ENCODE measurements around the gene CSNK1D. TPM values are rescaled to one million over a fixed set of nuclear protein-coding genes. Genes with fewer than 3 reads are reported as not detected.
"Not testable (repeated sequence)": the region's sequence is repeated elsewhere in the genome, so short reads cannot be mapped to it uniquely, and the experiment has no call there.

The CSNK1D gene
- total RNA-seq, 1 experiment from 2014 or later = 157 TPM

DNA sequence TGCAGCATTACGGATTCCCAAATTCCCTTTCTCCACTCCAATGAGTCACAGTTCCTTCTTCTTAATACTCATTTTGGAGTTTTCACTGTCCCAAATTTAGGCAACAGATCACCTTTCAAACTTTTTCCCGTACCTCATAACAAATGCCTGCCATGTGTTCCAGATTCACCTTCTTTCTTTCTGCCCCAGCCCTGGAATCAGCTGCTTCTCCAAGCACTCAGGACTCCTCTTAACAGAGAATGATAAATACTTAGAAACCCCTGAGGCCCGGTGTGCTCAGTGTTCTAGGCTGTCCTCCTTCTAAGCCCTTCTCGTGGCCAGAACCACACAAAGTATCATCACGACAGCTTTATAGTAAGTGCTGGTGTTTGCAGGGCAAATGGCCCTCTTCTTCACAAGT, 14.9 kb downstream of the CSNK1D start:
- Mint-ChIP-seq H3K27ac (ENCODE audit: unreplicated experiment) (no peak overlapping the region), H3K9me3 (ENCODE audit: low read depth, unreplicated experiment) (no peaks in the 10 kb centered on the region), H3K36me3 (ENCODE audit: insufficient read depth, unreplicated experiment) (peaks cover 77% of the 10 kb centered on the region), H3K4me3 (ENCODE audit: low read depth, unreplicated experiment) (no peak overlapping the region), H3K4me1 (ENCODE audit: low read depth, unreplicated experiment) (no peaks in the 10 kb centered on the region), H3K27me3 (ENCODE audit: unreplicated experiment) (no peaks in the 10 kb centered on the region)
- no TSS peak for BruUV-seq (replicated peaks)
- intact Hi-C loops (cut with micrococcal nuclease; ENCODE audit: unreplicated experiment) = no loop called here
- TF ChIP-seq, protein P1, sequence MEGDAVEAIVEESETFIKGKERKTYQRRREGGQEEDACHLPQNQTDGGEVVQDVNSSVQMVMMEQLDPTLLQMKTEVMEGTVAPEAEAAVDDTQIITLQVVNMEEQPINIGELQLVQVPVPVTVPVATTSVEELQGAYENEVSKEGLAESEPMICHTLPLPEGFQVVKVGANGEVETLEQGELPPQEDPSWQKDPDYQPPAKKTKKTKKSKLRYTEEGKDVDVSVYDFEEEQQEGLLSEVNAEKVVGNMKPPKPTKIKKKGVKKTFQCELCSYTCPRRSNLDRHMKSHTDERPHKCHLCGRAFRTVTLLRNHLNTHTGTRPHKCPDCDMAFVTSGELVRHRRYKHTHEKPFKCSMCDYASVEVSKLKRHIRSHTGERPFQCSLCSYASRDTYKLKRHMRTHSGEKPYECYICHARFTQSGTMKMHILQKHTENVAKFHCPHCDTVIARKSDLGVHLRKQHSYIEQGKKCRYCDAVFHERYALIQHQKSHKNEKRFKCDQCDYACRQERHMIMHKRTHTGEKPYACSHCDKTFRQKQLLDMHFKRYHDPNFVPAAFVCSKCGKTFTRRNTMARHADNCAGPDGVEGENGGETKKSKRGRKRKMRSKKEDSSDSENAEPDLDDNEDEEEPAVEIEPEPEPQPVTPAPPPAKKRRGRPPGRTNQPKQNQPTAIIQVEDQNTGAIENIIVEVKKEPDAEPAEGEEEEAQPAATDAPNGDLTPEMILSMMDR (IDR thresholded peaks at IDR 0.05; ENCODE audit: unreplicated experiment) = no peak
- DNase-seq = no peak
- CTCF ChIA-PET = no interaction called here

DNA sequence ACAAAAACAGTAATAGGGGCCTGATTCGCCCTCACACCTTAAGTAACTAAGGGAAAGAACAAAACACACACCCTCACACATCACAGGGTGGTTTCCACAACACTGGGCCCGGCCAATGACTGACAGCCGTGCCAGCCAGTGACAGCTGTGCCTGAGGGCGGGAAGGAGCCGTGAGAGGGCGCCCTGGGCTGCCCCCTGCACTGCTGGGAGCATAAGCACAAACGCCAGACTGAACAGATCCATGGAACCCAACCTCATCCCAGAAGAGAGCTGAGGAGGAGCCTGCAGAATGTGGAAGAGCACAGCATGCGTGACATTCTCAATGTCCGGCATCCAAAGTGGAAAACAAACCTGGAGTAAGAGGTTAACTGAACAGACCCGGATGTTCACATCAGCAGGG, 16.0 kb downstream of the CSNK1D start:
- CTCF ChIA-PET = interaction anchor here (0.6 kb wide), 1 partner anchor 133 kb away, joined by 5 read pairs; no protein-coding TSS in a partner anchor
- H3K4me1 Mint-ChIP-seq (ENCODE audit: low read depth, unreplicated experiment) = no peaks in the 10 kb centered on the region
- no peaks in the 10 kb centered on the region for H3K27me3 Mint-ChIP-seq (ENCODE audit: unreplicated experiment)
- intact Hi-C loops (cut with micrococcal nuclease; ENCODE audit: unreplicated experiment) = no loop called here
- H3K9me3 Mint-ChIP-seq (ENCODE audit: low read depth, unreplicated experiment) = no peaks in the 10 kb centered on the region
- no peak overlapping the region for H3K27ac Mint-ChIP-seq (ENCODE audit: unreplicated experiment)
- no peak overlapping the region for H3K4me3 Mint-ChIP-seq (ENCODE audit: low read depth, unreplicated experiment)
- BruUV-seq (replicated peaks) = no TSS peak
- DNase-seq = no peak
- H3K36me3 Mint-ChIP-seq (ENCODE audit: insufficient read depth, unreplicated experiment) = peaks cover 75% of the 10 kb centered on the region
- TF ChIP-seq, protein P1 (IDR thresholded peaks at IDR 0.05; ENCODE audit: unreplicated experiment) = no peak

DNA sequence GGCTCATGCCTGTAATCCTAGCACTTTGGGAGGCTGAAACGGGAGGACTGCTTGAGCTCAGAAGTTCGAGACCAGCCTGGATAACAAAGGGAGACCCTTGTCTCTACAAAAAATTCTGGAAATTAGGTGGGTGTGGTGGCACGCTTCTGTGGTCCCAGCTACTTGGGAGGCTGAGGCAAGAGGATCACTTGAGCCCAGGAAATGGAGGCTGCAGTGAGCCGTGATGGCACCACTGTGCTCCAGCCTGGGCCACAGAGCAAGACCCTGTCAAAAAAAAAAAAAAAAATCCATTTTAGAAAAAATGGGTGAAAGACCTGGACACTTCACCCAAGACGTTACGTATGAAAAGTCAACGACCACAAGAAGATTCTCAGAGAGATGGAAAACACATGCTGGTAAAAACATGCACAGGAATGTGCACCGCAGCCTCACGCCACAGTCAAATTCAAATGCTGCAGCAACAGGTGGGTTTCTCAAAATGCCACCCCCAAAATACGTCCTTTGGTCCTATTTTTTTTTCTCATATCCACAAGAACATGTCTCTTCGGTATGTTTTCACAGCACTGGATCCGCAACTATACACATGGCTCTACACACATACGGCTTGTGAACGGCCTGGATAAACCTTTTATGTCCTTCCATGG, 17.1 kb downstream of the CSNK1D start:
- no peak for DNase-seq
- intact Hi-C loops (cut with micrococcal nuclease; ENCODE audit: unreplicated experiment) = no loop called here
- H3K27ac Mint-ChIP-seq (ENCODE audit: unreplicated experiment) = peak overlapping the region; percentile 37
- TF ChIP-seq, protein P1 (IDR thresholded peaks at IDR 0.05; ENCODE audit: unreplicated experiment) = no peak
- no peaks in the 10 kb centered on the region for H3K9me3 Mint-ChIP-seq (ENCODE audit: low read depth, unreplicated experiment)
- CTCF ChIA-PET = no interaction called here
- no TSS peak for BruUV-seq (replicated peaks)
- peaks cover 77% of the 10 kb centered on the region for H3K36me3 Mint-ChIP-seq (ENCODE audit: insufficient read depth, unreplicated experiment)
- H3K4me3 Mint-ChIP-seq (ENCODE audit: low read depth, unreplicated experiment) = no peak overlapping the region
- no peaks in the 10 kb centered on the region for H3K27me3 Mint-ChIP-seq (ENCODE audit: unreplicated experiment)
- H3K4me1 Mint-ChIP-seq (ENCODE audit: low read depth, unreplicated experiment) = no peaks in the 10 kb centered on the region

DNA sequence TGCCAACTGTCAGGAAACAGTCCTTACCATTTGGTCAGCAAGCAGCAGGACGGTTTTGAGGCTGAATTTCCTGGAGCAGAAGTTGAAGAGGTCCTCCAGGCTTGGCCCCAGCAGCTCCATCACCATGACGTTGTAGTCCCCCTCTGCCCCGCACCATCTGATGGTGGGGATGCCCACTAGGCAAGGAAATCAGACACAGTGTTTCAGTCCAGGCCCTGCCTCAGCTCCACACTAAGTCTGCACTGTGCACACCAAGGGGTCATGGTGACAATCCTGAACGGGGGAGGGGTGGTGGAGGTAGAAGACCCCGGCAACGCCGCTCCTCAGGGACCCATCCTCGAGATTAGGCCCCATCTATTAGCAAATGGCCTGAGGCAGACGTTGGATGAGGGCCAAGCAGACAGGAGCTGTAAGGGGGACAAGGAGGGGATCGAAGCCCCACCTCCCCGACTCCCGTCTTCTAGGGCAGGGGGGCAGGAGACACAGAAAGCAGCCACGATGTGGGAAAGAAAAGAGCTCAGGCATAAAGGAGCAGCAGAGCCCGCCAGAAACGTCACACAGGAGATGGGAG, 18.0 kb downstream of the CSNK1D start:
- Mint-ChIP-seq H3K9me3 (ENCODE audit: low read depth, unreplicated experiment) (no peaks in the 10 kb centered on the region), H3K4me3 (ENCODE audit: low read depth, unreplicated experiment) (no peak overlapping the region), H3K4me1 (ENCODE audit: low read depth, unreplicated experiment) (no peaks in the 10 kb centered on the region), H3K27me3 (ENCODE audit: unreplicated experiment) (no peaks in the 10 kb centered on the region), H3K27ac (ENCODE audit: unreplicated experiment) (peak overlapping the region; percentile 37), H3K36me3 (ENCODE audit: insufficient read depth, unreplicated experiment) (peaks cover 75% of the 10 kb centered on the region)
- TF ChIP-seq, protein P1 (IDR thresholded peaks at IDR 0.05; ENCODE audit: unreplicated experiment) = no peak
- DNase-seq = no peak
- CTCF ChIA-PET = no interaction called here
- intact Hi-C loops (cut with micrococcal nuclease; ENCODE audit: unreplicated experiment) = no loop called here
- no TSS peak for BruUV-seq (replicated peaks)

DNA sequence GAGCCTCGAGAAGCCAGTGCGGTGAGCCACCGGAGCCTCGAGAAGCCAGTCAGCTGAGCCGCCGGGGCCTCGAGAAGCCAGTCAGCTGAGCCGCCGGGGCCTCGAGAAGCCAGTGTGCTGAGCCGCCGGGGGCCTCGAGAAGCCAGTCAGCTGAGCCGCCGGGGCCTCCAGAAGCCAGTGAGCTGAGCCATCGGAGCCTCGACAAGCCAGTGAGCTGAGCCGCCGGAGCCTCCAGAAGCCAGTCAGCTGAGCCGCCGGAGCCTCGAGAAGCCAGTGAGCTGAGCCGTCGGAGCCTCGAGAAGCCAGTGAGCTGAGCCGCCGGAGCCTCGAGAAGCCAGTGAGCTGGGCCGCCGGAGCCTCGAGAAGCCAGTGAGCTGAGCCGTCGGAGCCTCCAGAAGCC, 18.8 kb downstream of the CSNK1D start:
- H3K27me3 Mint-ChIP-seq (ENCODE audit: unreplicated experiment); intact Hi-C loops (cut with micrococcal nuclease; ENCODE audit: unreplicated experiment); H3K9me3 Mint-ChIP-seq (ENCODE audit: low read depth, unreplicated experiment); H3K27ac Mint-ChIP-seq (ENCODE audit: unreplicated experiment); BruUV-seq (replicated peaks); H3K4me3 Mint-ChIP-seq (ENCODE audit: low read depth, unreplicated experiment); DNase-seq; H3K4me1 Mint-ChIP-seq (ENCODE audit: low read depth, unreplicated experiment): not testable (repeated sequence)
- peaks cover 76% of the 10 kb centered on the region for H3K36me3 Mint-ChIP-seq (ENCODE audit: insufficient read depth, unreplicated experiment)
- CTCF ChIA-PET = interaction anchor here (0.7 kb wide), 1 partner anchor 232 kb away, joined by 3 read pairs; the partner anchor contains the start of gene CENPX

DNA sequence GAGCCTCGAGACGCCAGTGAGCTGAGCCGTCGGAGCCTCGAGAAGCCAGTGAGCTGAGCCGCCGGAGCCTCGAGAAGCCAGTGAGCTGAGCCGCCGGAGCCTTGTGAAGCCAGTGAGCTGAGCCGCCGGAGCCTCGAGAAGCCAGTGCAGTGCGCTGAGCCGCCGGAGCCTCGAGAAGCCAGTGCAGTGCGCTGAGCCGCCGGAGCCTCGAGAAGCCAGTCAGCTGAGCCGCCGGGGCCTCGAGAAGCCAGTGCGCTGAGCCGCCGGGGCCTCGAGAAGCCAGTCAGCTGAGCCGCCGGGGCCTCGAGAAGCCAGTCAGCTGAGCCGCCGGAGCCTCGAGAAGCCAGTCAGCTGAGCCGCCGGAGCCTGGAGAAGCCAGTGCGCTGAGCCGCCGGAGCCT, 19.4 kb downstream of the CSNK1D start:
- DNase-seq; H3K27ac Mint-ChIP-seq (ENCODE audit: unreplicated experiment); BruUV-seq (replicated peaks); H3K4me1 Mint-ChIP-seq (ENCODE audit: low read depth, unreplicated experiment); H3K4me3 Mint-ChIP-seq (ENCODE audit: low read depth, unreplicated experiment); H3K9me3 Mint-ChIP-seq (ENCODE audit: low read depth, unreplicated experiment); intact Hi-C loops (cut with micrococcal nuclease; ENCODE audit: unreplicated experiment); H3K27me3 Mint-ChIP-seq (ENCODE audit: unreplicated experiment): not testable (repeated sequence)
- H3K36me3 Mint-ChIP-seq (ENCODE audit: insufficient read depth, unreplicated experiment) = peaks cover 74% of the 10 kb centered on the region
- CTCF ChIA-PET = interaction anchor here (0.7 kb wide), 1 partner anchor 232 kb away, joined by 3 read pairs; the partner anchor contains the start of gene CENPX
